Trophoblast cell (in vitro differentiated cells and primary cell): ENCODE measurements around the gene PRXL2A.

Experiments used
- DNase-seq, 2 donors: peaks; one replicate each; pipeline ENCODE4 v3.0.0-alpha.2; 2016
- H2AFZ ChIP-seq: 2 replicates; pipeline ENCODE4 v1.6.1; 2013; ENCODE audit warnings: low read length, moderate library complexity, mild to moderate bottlenecking; ENCODE audit not compliant: insufficient read depth, poor library complexity
- H2AK5ac ChIP-seq: 2 replicates; pipeline ENCODE4 v1.6.1; 2013; ENCODE audit warnings: mild to moderate bottlenecking, low read length
- H2BK120ac ChIP-seq: 2 replicates; pipeline ENCODE4 v1.6.1; 2013; ENCODE audit warnings: low read length, mild to moderate bottlenecking, moderate library complexity; ENCODE audit not compliant: insufficient read depth, poor library complexity
- H2BK12ac ChIP-seq: 2 replicates; pipeline ENCODE4 v1.6.1; 2013; ENCODE audit warnings: mild to moderate bottlenecking, low read length, moderate library complexity
- H2BK5ac ChIP-seq: 2 replicates; pipeline ENCODE4 v1.6.1; 2013; ENCODE audit warnings: low read length, low read depth, moderate library complexity, mild to moderate bottlenecking; ENCODE audit not compliant: poor library complexity
- H3K14ac ChIP-seq: 2 replicates; pipeline ENCODE4 v1.6.1; 2013; ENCODE audit warnings: mild to moderate bottlenecking, low read length
- H3K18ac ChIP-seq: 2 replicates; pipeline ENCODE4 v1.6.1; 2013; ENCODE audit warnings: mild to moderate bottlenecking, low read length
- H3K23ac ChIP-seq: 2 replicates; pipeline ENCODE4 v1.6.1; 2013; ENCODE audit warnings: low read length
- H3K27ac ChIP-seq: 2 replicates; pipeline ENCODE4 v1.5.1; 2013; ENCODE audit warnings: low read depth, mild to moderate bottlenecking, inconsistent platforms, low read length, moderate library complexity
- H3K27me3 ChIP-seq: 2 replicates; pipeline ENCODE4 v1.6.1; 2013; ENCODE audit warnings: inconsistent platforms, mild to moderate bottlenecking, low read length, moderate library complexity; ENCODE audit not compliant: insufficient read depth
- H3K36me3 ChIP-seq, 2 experiments: 1 replicate in 1 of 2; 2 replicates in 1 of 2; pipeline ENCODE4 v1.6.1; 2013; ENCODE audit warnings: low read length in 2 of 2, mild to moderate bottlenecking in 2 of 2, moderate library complexity in 1 of 2; ENCODE audit not compliant: insufficient read depth in 2 of 2, control insufficient read depth in 1 of 2
- H3K4ac ChIP-seq: 2 replicates; pipeline ENCODE4 v1.6.1; 2013; ENCODE audit warnings: low read depth, mild to moderate bottlenecking, low read length, moderate library complexity
- H3K4me1 ChIP-seq, 2 experiments: 1 replicate in 1 of 2; 2 replicates in 1 of 2; pipeline ENCODE4 v1.6.1; 2013; ENCODE audit warnings: low read length in 2 of 2, mild to moderate bottlenecking in 2 of 2, moderate library complexity in 1 of 2; ENCODE audit not compliant: insufficient read depth in 2 of 2, control insufficient read depth in 1 of 2
- H3K4me2 ChIP-seq: 2 replicates; pipeline ENCODE4 v1.6.1; 2013; ENCODE audit warnings: inconsistent platforms, mild to moderate bottlenecking, low read length, moderate library complexity
- H3K4me3 ChIP-seq: 2 replicates; pipeline ENCODE4 v1.5.1; 2013; ENCODE audit warnings: mild to moderate bottlenecking, low read depth, low read length, inconsistent platforms
- H3K79me1 ChIP-seq: one replicate; pipeline ENCODE4 v1.6.1; 2013; ENCODE audit warnings: low read length
- H3K79me2 ChIP-seq: 2 replicates; pipeline ENCODE4 v1.6.1; 2013; ENCODE audit warnings: low read length, mild to moderate bottlenecking; ENCODE audit not compliant: control insufficient read depth, insufficient read depth, poor library complexity
- H3K9ac ChIP-seq: 2 replicates; pipeline ENCODE4 v1.6.1; 2013; ENCODE audit warnings: mild to moderate bottlenecking, low read length
- H3K9me3 ChIP-seq: 2 replicates; pipeline ENCODE4 v1.6.1; 2013; ENCODE audit warnings: low read depth, mild to moderate bottlenecking, control low read depth, inconsistent platforms, low read length; ENCODE audit not compliant: insufficient read depth
- H4K12ac ChIP-seq: 2 replicates; pipeline ENCODE4 v1.6.1; 2013; ENCODE audit warnings: low read depth, mild to moderate bottlenecking, low read length, moderate library complexity
- H4K8ac ChIP-seq: 2 replicates; pipeline ENCODE4 v1.6.1; 2013; ENCODE audit warnings: low read depth, mild to moderate bottlenecking, low read length, moderate library complexity
- H4K91ac ChIP-seq: one replicate; pipeline ENCODE4 v1.6.1; 2013; ENCODE audit warnings: low read depth, mild to moderate bottlenecking, low read length, moderate library complexity
- WGBS: extraction: QIAGEN DNeasy Blood & Tissue Kit; methylation state at CpG from one replicate; pipeline ENCODE4 v1.1.7; 2013; ENCODE audit warnings: missing lambda C conversion rate; ENCODE audit not compliant: insufficient read length, insufficient coverage; ENCODE audit errors: extremely low coverage; 5-methylcytosine and 5-hydroxymethylcytosine counted together

PRXL2A gene

DNA sequence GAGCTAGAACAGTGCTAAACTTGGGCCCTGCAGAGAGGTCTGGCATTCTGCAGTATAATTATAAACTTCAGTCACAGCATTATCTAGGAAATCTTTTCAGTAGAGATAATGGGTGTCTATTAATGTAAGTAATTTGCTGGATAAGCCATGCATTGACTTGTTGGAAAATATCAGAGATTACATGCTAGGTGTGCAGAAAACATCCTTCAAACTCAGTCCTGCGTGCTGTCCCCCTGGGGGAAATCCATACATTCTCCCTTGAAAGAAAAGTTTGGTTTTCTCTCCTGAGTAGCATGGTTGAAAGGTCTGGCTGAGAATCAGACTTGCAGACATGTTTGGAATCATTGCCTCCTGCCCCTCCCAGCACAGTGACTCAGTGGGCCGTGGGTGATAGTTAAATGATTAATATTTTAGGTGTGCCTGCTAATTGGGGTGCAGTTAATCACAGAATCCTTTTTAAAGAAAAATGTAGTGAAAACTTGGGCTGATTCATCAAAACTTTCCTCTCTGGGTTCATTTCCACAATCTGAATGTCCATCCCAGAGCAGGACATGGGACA lies 13.9 kb upstream of the PRXL2A start:
- Histone ChIP-seq H2AFZ (no peak overlapping the region), H4K12ac (no peak overlapping the region), H3K4me1 (peaks cover 0 to 2% of the 10 kb centered on the region in 2 experiments), H3K4me3 (no peak overlapping the region), H3K4me2 (no peak overlapping the region), H3K79me2 (no peaks in the 10 kb centered on the region), H2BK5ac (no peak overlapping the region), H3K9ac (no peak overlapping the region), H3K36me3 (no peaks in the 10 kb centered on the region), H3K79me1 (no peaks in the 10 kb centered on the region), H3K23ac (no peak overlapping the region), H3K27ac (no peak overlapping the region), H3K27me3 (no peaks in the 10 kb centered on the region), H3K14ac (no peak overlapping the region), H4K8ac (no peak overlapping the region), H2AK5ac (no peak overlapping the region), H2BK120ac (no peak overlapping the region), H3K9me3 (no peaks in the 10 kb centered on the region), H3K18ac (no peak overlapping the region), H3K4ac (no peak overlapping the region), H4K91ac (no peak overlapping the region), H2BK12ac (no peak overlapping the region)
- WGBS = no CpG with 5 or more reads among the region's 2 CpGs
- peak; percentile 84 to 90 for DNase-seq

DNA sequence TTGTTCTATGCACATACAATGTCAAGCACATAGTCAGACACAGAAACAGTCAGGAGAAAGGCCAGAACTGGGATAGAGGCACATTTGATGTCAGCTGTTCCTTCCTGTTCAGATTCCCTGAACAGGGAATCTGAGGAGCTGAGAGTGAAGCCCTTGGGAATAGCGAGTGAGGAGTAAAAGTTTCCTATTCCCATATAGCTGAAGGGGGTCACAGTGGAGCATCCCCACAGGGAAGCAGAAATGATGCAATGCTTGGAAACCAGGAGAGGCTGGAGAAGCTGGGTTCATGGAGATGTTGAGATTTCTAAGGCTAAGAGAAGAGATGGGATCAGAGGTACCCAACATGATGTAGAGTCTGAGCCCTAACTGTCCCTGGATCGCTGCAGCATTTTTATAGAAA lies 11.3 kb upstream of the PRXL2A start:
- H2BK5ac ChIP-seq = no peak overlapping the region
- H2AFZ ChIP-seq = no peak overlapping the region
- H4K12ac ChIP-seq = no peak overlapping the region
- no peak overlapping the region for H4K8ac ChIP-seq
- no peak overlapping the region for H3K14ac ChIP-seq
- no peaks in the 10 kb centered on the region for H3K9me3 ChIP-seq
- DNase-seq = no peak
- no peak overlapping the region for H2BK120ac ChIP-seq
- no peak overlapping the region for H2AK5ac ChIP-seq
- no peak overlapping the region for H2BK12ac ChIP-seq
- H3K79me1 ChIP-seq = no peaks in the 10 kb centered on the region
- no peak overlapping the region for H4K91ac ChIP-seq
- H3K79me2 ChIP-seq = no peaks in the 10 kb centered on the region
- H3K23ac ChIP-seq = no peak overlapping the region
- peaks cover 0 to 2% of the 10 kb centered on the region in 2 experiments for H3K4me1 ChIP-seq
- H3K4ac ChIP-seq = no peak overlapping the region
- no peak overlapping the region for H3K4me3 ChIP-seq
- no peaks in the 10 kb centered on the region for H3K36me3 ChIP-seq
- no peak overlapping the region for H3K27ac ChIP-seq
- no CpG with 5 or more reads among the region's 2 CpGs for WGBS
- no peak overlapping the region for H3K4me2 ChIP-seq
- no peaks in the 10 kb centered on the region for H3K27me3 ChIP-seq
- no peak overlapping the region for H3K18ac ChIP-seq
- H3K9ac ChIP-seq = no peak overlapping the region

DNA sequence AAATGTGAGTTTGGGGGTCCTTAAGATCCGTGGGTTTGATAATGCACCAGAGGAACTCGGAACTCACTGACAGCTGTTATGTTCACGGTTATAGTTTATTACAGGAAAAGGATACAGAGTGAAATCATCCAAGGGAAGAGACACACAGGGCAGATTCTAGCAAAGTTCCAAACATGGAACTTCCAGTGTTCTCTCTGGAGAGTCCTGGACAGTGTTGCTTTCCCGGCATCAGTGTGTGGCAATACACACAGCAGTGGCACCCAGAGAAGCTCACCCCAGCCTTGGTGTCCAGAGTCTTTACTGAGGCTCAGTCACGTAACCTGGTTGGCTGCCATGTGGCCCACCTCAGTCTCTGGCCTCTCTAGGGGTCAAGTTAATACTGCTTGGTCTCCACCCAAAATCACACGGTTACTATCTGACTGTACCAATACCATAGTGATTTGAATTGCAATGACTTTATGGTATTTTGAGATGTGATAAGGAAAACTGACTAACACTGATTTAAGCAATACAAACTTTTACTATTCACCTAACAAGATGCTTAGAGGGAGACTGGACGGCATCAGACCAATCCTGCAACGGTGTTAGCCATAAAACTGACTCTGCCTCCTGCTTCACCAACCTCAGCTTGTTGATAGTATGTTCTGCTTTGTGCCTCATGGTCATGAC lies 8.1 kb upstream of the PRXL2A start:
- no peak overlapping the region for H2AK5ac ChIP-seq
- H4K91ac ChIP-seq = no peak overlapping the region
- no peak overlapping the region for H2AFZ ChIP-seq
- H3K36me3 ChIP-seq = no peaks in the 10 kb centered on the region
- no peak overlapping the region for H3K4me2 ChIP-seq
- H3K23ac ChIP-seq = no peak overlapping the region
- H3K27ac ChIP-seq = no peak overlapping the region
- no peak overlapping the region for H3K4ac ChIP-seq
- no peak overlapping the region for H4K8ac ChIP-seq
- H3K18ac ChIP-seq = no peak overlapping the region
- H3K4me3 ChIP-seq = no peak overlapping the region
- no peak overlapping the region for H4K12ac ChIP-seq
- no peak overlapping the region for H2BK120ac ChIP-seq
- H3K9me3 ChIP-seq = no peaks in the 10 kb centered on the region
- H3K9ac ChIP-seq = no peak overlapping the region
- no peaks in the 10 kb centered on the region for H3K79me2 ChIP-seq
- H3K14ac ChIP-seq = no peak overlapping the region
- no peak for DNase-seq
- H3K4me1 ChIP-seq = no peaks in the 10 kb centered on the region
- no peak overlapping the region for H2BK5ac ChIP-seq
- no peak overlapping the region for H2BK12ac ChIP-seq
- WGBS = no CpG with 5 or more reads among the region's 8 CpGs
- H3K79me1 ChIP-seq = no peaks in the 10 kb centered on the region
- H3K27me3 ChIP-seq = no peaks in the 10 kb centered on the region

DNA sequence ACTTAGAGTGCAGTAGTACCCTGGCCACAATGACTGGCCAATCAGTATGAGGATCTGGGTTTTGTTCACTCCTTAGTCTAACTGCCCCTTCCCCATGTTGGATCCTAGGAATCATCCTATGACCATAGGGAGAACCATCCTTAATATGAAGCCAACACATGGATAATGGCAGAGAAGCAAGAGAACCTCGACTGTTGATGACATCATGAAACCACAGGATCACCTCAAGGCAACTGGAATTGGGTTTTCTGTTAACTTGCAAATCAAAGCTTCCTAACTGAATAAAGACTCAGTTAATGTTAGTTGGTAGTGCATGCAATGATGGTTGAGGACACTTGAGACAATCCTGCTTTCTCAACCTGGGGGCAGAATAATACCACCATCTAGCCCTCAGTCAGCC lies 3.3 kb upstream of the PRXL2A start:
- no peaks in the 10 kb centered on the region for H3K27me3 ChIP-seq
- no peak for DNase-seq
- no peak overlapping the region for H3K18ac ChIP-seq
- no peak overlapping the region for H3K14ac ChIP-seq
- no peaks in the 10 kb centered on the region for H3K9me3 ChIP-seq
- no peak overlapping the region for H3K4me3 ChIP-seq
- H3K36me3 ChIP-seq = no peaks in the 10 kb centered on the region
- H3K27ac ChIP-seq = no peak overlapping the region
- H2AFZ ChIP-seq = no peak overlapping the region
- no peak overlapping the region for H4K12ac ChIP-seq
- H2BK120ac ChIP-seq = no peak overlapping the region
- peaks cover 11% of the 10 kb centered on the region for H3K79me1 ChIP-seq
- no peak overlapping the region for H2AK5ac ChIP-seq
- no peak overlapping the region for H4K91ac ChIP-seq
- H2BK5ac ChIP-seq = no peak overlapping the region
- H3K4me1 ChIP-seq = peaks cover 9 to 10% of the 10 kb centered on the region in 2 experiments
- peaks cover 5% of the 10 kb centered on the region for H3K79me2 ChIP-seq
- no peak overlapping the region for H2BK12ac ChIP-seq
- no peak overlapping the region for H3K9ac ChIP-seq
- no peak overlapping the region for H3K4ac ChIP-seq
- WGBS = no CpG with 5 or more reads among the region's 1 CpG
- no peak overlapping the region for H3K4me2 ChIP-seq
- no peak overlapping the region for H3K23ac ChIP-seq
- no peak overlapping the region for H4K8ac ChIP-seq
